K562 (cell line): ENCODE results near the gene EPHX1. TPM values are rescaled to one million over a fixed set of nuclear protein-coding genes. Genes with fewer than 3 reads are reported as not detected.
A peak's percentile ranks its signal among the peaks of the same experiment; 100 is the strongest.

ENCODE experiments used
- CEBPG ChIP-seq, 3 experiments: fragments of 200-800 bp in 1 of 3; sonication (Bioruptor generic) in 1 of 3; sonication (generic) in 1 of 3; formaldehyde crosslinking in 1 of 3; IDR thresholded peaks in 2 of 3; conservative IDR thresholded peaks in 1 of 3; 2 replicates each; pipeline versions ENCODE4 v1.6.1 to v1.8.0; 2016 to 2022; ENCODE audit warnings: missing compliant biosample characterization in 2 of 3, missing genetic modification characterization in 2 of 3, mild to moderate bottlenecking in 1 of 3, missing genetic modification reagents in 1 of 3
- EZH2 ChIP-seq: IDR thresholded peaks from 2 replicates; pipeline ENCODE4 v1.6.1; 2012; ENCODE audit warnings: low read depth, mild to moderate bottlenecking, inconsistent platforms, low read length, borderline replicate concordance
- GABPB1 ChIP-seq: sonication (generic); formaldehyde crosslinking; IDR thresholded peaks from 2 replicates; pipeline ENCODE4 v1.8.0; 2022; ENCODE audit warnings: mild to moderate bottlenecking, missing genetic modification reagents
- HDGF ChIP-seq: fragments of 450-650 bp; IDR thresholded peaks from 2 replicates; pipeline ENCODE4 v1.6.1; 2016
- MCM7 ChIP-seq, 2 experiments: fragments of 450-650 bp; IDR thresholded peaks; 2 replicates each; pipeline ENCODE4 v1.6.1; 2016 to 2018
- NBN ChIP-seq: fragments of 450-650 bp; IDR thresholded peaks from 2 replicates; pipeline ENCODE4 v1.6.1; 2016; ENCODE audit warnings: low read depth, mild to moderate bottlenecking
- NCOA2 ChIP-seq, 2 experiments: fragments of 450-650 bp; IDR thresholded peaks; 2 replicates each; pipeline ENCODE4 v1.6.1; 2018; ENCODE audit warnings: mild to moderate bottlenecking in 2 of 2, moderate library complexity in 1 of 2; ENCODE audit not compliant: partially characterized antibody in 2 of 2
- NONO ChIP-seq, 2 experiments: fragments of 200-400 bp in 1 of 2; fragments of 450-650 bp in 1 of 2; formaldehyde crosslinking in 1 of 2; IDR thresholded peaks; 2 replicates each; pipeline ENCODE4 v1.6.1; 2017; ENCODE audit warnings: low read depth in 2 of 2, mild to moderate bottlenecking in 2 of 2, moderate library complexity in 2 of 2, low read length in 1 of 2
- POLR2H ChIP-seq: IDR thresholded peaks from 2 replicates; pipeline ENCODE4 v1.6.1; 2016; ENCODE audit warnings: missing genetic modification characterization, low read depth, mild to moderate bottlenecking, control low read depth, missing compliant biosample characterization, moderate library complexity
- PRPF4 ChIP-seq: fragments of 200-400 bp; formaldehyde crosslinking; IDR thresholded peaks from one replicate; pipeline ENCODE4 v1.6.1; 2017; ENCODE audit warnings: low read length, low read depth, mild to moderate bottlenecking; ENCODE audit not compliant: insufficient read depth, poor library complexity, severe bottlenecking
- SMARCA5 ChIP-seq: fragments of 450-650 bp; IDR thresholded peaks from 2 replicates; pipeline ENCODE4 v1.6.1; 2016
- SNIP1 ChIP-seq: fragments of 450-650 bp; IDR thresholded peaks from 2 replicates; pipeline ENCODE4 v1.7.1; 2017; ENCODE audit warnings: low read depth, mild to moderate bottlenecking
- SREBF1 ChIP-seq: fragments of 150-350 bp; IDR thresholded peaks from 2 replicates; pipeline ENCODE4 v1.6.1; 2014; ENCODE audit warnings: antibody characterized with exemption, low read depth, low read length, borderline replicate concordance
- ZC3H8 ChIP-seq: fragments of 450-650 bp; IDR thresholded peaks from 2 replicates; pipeline ENCODE4 v1.6.1; 2017
- ZNF785 ChIP-seq: fragments of 250-450 bp; sonication (Bioruptor Pico); IDR thresholded peaks from 2 replicates; pipeline ENCODE4 v1.4.0; 2020; ENCODE audit warnings: mild to moderate bottlenecking
- polyA plus RNA-seq, 8 experiments: library from polyadenylated mRNA; depleted of rRNA in 4 of 8; stranded (reverse) in 5 of 8; unstranded in 3 of 8; fragments of >200 nt; fragmentation: Nextera tagmentation in 2 of 8; fragmentation: Illumina TruSeq in 1 of 8; extraction: Ambion mirVana in 2 of 8; extraction: Trizol in 1 of 8; gene quantifications; 2 replicates each; pipeline versions ENCODE4 v1.2.1 to v1.2.3, GENCODE V29; 2011 to 2014; ENCODE audit warnings: inconsistent platforms in 1 of 8, missing spikeins in 1 of 8
- total RNA-seq, 7 experiments: library from RNA; depleted of rRNA in 6 of 7; stranded (reverse); fragments of >200 nt in 6 of 7; fragmentation: Illumina TruSeq in 2 of 7; extraction: Trizol in 2 of 7; gene quantifications; 2 replicates each; pipeline versions ENCODE4 v1.2.1 to v1.2.3, GENCODE V29; 2011 to 2021; ENCODE audit warnings: low replicate concordance in 1 of 7
- TF ChIP-seq, protein P1 (sequence below), 2 experiments: fragments of 450-650 bp in 1 of 2; sonication (generic) in 1 of 2; formaldehyde crosslinking in 1 of 2; IDR thresholded peaks; 2 replicates each; pipeline versions ENCODE4 v1.7.1 to v1.9.0; 2016 to 2022; ENCODE audit warnings: inconsistent platforms in 1 of 2, mild to moderate bottlenecking in 1 of 2, missing genetic modification reagents in 1 of 2
- TF ChIP-seq, protein P2 (sequence below): fragments of 450-650 bp; IDR thresholded peaks from 2 replicates; pipeline ENCODE4 v1.6.1; 2016; ENCODE audit warnings: borderline replicate concordance

EPHX1 gene
- total and polyA plus RNA-seq, 9 of the 15 experiments (the other 6 are each of a cell fraction or from before 2014, with no cell fraction given): 0.21 to 27.0 (median 6.7) TPM

DNA sequence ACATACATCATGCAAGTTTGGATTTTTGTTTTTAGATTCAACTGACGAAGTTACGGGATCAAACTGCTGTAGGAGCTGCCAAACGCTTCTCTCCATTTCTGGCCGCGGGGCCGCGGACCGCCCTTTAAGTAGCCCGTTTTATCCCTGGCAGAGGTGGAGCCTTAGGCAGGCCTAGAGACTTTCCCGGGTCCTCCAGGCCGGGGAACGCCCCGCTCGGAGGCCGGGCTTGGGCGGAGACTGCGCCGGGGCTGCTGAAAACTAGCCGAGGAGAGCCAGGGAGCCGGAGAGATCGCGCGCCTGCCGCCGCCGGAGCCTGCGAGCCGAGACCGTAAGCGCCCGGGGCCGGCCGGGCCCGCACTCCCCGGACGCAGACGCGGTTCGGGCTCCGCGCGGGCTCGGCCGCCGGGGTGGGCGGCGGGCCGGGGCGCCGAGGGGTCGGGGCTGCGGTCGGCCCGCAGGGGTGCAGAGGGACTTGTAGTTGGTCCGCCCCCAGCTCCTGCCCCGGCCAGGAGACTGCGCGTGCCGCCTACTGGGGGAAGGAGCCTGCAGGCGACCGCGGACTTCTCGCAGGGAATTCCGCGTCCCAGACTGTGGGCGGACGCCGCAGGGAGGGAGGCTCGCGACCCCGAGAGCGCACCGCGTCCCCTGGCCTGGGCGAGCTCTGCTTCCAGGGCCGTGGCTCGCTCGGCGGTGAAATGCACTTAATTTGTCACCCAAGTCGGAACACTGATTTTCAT lies at the start of gene EPHX1 (continued):
- TF ChIP-seq NCOA2 (IDR thresholded peaks at IDR 0.05; ENCODE audit: partially characterized antibody in 2 of 2) (no peak), GABPB1 (CRISPR knock-in tag) (no peak), SMARCA5 (no peak), NBN (no peak), MCM7 (IDR thresholded peaks at IDR 0.05) (no peak), CEBPG (CRISPR knock-in tag; IDR thresholded peaks at IDR 0.05) (no peak), CEBPG (tag; conservative IDR thresholded peaks at IDR 0.05 in 1 of 2, IDR thresholded peaks at IDR 0.05 in 1 of 2) (no peak), EZH2 (no peak), HDGF (no peak), NONO (IDR thresholded peaks at IDR 0.05; ENCODE audit: low read depth in 2 of 2, low read length in 1 of 2) (peak in 1 of 2 experiments; percentile 94; a peak in 3 of 4 replicates), ZNF785 (CRISPR knock-in tag) (no peak), SREBF1 (no peak), POLR2H (no peak), ZC3H8 (no peak), SNIP1 (no peak), PRPF4 (no peak)
- TF ChIP-seq, protein P1, sequence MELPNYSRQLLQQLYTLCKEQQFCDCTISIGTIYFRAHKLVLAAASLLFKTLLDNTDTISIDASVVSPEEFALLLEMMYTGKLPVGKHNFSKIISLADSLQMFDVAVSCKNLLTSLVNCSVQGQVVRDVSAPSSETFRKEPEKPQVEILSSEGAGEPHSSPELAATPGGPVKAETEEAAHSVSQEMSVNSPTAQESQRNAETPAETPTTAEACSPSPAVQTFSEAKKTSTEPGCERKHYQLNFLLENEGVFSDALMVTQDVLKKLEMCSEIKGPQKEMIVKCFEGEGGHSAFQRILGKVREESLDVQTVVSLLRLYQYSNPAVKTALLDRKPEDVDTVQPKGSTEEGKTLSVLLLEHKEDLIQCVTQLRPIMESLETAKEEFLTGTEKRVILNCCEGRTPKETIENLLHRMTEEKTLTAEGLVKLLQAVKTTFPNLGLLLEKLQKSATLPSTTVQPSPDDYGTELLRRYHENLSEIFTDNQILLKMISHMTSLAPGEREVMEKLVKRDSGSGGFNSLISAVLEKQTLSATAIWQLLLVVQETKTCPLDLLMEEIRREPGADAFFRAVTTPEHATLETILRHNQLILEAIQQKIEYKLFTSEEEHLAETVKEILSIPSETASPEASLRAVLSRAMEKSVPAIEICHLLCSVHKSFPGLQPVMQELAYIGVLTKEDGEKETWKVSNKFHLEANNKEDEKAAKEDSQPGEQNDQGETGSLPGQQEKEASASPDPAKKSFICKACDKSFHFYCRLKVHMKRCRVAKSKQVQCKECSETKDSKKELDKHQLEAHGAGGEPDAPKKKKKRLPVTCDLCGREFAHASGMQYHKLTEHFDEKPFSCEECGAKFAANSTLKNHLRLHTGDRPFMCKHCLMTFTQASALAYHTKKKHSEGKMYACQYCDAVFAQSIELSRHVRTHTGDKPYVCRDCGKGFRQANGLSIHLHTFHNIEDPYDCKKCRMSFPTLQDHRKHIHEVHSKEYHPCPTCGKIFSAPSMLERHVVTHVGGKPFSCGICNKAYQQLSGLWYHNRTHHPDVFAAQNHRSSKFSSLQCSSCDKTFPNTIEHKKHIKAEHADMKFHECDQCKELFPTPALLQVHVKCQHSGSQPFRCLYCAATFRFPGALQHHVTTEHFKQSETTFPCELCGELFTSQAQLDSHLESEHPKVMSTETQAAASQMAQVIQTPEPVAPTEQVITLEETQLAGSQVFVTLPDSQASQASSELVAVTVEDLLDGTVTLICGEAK (IDR thresholded peaks at IDR 0.05): peak; percentile 33; the same call in 1 of the 2 replicates
- TF ChIP-seq, protein P1 (CRISPR knock-in tag; IDR thresholded peaks at IDR 0.05): no peak
- TF ChIP-seq, protein P2, sequence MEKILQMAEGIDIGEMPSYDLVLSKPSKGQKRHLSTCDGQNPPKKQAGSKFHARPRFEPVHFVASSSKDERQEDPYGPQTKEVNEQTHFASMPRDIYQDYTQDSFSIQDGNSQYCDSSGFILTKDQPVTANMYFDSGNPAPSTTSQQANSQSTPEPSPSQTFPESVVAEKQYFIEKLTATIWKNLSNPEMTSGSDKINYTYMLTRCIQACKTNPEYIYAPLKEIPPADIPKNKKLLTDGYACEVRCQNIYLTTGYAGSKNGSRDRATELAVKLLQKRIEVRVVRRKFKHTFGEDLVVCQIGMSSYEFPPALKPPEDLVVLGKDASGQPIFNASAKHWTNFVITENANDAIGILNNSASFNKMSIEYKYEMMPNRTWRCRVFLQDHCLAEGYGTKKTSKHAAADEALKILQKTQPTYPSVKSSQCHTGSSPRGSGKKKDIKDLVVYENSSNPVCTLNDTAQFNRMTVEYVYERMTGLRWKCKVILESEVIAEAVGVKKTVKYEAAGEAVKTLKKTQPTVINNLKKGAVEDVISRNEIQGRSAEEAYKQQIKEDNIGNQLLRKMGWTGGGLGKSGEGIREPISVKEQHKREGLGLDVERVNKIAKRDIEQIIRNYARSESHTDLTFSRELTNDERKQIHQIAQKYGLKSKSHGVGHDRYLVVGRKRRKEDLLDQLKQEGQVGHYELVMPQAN: no peak
